GM19468 (cell line): Measurements from ENCODE around the gene HDDC3.

ENCODE experiments used
- ATAC-seq: cut with Tn5 transposase; IDR thresholded peaks from one replicate; pipeline ENCODE4 v1.9.1; 2021; ENCODE audit warnings: mild to moderate bottlenecking, moderate library complexity, moderate number of reproducible peaks; ENCODE audit not compliant: unreplicated experiment; ENCODE audit errors: extremely low read depth

Gene HDDC3, protein sequence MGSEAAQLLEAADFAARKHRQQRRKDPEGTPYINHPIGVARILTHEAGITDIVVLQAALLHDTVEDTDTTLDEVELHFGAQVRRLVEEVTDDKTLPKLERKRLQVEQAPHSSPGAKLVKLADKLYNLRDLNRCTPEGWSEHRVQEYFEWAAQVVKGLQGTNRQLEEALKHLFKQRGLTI

DNA sequence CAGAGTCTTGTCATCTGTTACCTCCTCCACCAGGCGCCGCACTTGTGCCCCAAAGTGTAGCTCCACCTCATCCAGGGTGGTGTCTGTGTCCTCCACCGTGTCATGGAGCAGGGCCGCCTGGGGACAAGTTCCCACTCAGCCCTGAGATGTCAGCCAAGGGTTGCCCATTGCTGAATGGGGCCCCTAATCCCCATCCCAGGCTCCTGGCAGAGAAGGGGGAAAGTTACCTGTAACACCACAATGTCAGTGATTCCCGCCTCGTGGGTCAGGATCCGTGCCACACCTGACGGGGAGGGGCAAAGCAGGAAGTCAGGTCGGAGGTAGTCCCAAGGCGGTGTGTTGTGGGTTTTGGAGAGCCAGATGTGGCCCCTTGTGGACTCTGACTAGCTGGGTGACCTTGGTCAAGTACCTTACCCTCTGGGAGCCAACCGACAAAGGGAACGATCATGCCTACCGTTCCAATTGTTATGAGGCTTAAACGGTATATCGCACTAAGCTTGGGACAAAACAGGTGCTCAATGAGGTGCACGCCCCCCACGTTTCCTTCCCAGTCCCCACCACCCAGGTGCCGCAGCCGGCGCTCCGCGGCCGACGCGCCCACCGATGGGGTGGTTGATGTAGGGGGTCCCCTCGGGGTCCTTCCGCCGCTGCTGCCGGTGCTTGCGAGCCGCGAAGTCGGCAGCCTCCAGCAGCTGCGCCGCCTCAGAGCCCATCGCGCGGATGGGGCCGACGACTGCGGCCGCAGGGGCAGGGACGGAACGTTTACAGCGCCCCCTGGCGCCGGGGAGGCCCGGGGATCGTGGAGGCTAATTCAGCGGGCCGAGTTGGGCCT, at the start of gene HDDC3:
Gene HDDC3 (minus strand): TSS at position 722 of the 832 bp plus-strand sequence. CDS start 9 bp downstream, at position 713.
- peak; percentile 24 for ATAC-seq

DNA sequence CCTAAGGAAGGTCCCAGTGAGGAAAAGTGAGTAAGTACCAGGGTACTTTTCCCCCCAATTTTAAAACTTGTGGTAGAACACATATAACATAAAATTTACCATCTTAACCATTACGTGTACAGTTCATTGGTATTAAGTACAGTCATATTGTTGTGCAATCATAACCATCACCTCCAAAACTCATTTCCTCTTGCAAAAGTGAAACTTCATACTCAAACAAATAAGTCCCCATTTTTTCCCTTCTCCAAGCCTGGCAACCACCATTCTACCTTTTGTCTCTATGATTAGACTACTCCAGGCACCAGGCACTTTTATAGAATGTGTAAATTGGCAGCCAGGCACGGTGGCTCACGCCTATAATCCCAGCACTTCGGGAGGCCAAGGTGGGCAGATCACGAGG, 49.8 kb upstream of the HDDC3 start:
- ATAC-seq, result peak; percentile 36

DNA sequence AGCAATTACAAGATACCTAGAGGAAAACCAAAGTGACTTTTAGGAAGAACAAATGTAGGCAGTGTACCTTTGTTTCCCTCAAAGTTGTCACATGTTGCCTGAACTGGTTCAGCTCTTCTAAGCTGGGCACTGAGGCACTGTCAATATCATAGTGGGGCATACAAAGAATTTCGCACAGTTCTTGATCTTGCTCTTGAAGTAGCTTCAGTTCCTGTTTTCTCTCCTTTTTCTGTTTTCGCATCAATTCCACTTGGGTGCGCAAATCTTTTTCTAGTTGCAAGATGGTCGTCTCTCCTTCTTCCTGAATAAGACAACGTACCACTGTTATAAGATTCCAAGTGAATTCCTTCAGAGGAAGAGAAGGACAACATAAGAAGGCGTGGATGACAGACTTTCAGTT, 49.3 kb upstream of the HDDC3 start:
- peak; percentile 55 for ATAC-seq

DNA sequence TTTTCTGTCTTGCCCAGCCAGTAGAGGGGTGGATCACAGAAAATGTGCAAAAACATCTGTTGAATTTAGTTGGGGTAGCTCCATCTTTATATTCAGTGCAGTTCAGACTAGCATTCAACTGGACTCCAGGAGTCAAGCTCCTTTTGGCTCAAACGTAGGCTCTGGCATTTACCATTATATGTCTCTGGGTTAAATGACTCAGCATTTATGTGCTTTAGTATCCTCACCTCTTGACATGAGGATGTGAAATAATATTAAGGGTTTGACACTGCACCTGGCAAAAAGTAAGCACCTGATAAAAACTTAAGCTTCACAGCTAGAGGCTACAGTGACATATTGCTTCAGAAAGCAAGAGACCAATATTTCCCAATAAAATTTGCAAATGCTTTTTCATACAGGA, 47.2 kb upstream of the HDDC3 start:
- ATAC-seq, result no peak

DNA sequence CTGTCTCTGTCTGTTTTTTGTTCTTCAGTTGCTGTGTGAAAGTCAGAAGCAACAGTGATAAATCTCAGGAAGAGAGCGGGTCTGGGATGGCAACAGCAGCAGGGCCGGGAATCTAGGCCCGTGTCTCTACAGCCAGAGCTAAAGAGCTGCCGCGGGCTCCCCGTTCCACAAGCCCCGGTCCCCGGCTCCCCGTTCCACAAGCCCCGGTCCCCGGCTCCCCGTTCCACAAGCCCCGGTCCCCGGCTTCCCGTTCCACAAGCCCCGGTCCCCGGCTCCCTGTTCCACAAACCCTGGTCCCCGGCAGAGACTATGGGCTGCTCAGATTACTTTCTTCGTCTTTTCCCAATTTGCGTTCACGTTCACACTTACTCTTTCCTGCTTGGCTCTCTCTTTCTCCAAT, 41.9 kb upstream of the HDDC3 start:
- no peak for ATAC-seq

DNA sequence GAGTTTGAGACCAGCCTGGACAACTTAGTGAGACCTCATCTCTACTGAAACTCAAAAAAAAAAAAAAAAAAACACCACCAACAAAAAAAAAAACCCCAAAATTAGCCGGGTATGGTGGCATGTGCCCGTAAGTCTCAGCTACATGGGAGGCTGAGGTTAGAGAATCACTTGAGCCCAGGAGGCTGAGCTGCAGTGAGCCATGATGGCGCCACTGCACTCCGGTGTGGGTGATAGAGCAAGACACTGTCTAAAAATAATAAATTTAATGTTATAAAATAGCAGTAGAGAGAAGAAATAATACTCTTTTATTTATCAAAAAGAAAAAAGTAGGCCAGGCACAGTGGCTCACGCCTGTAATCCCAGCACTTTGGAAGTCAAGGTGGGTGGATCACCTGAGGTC, 39.8 kb upstream of the HDDC3 start:
- no peak for ATAC-seq

DNA sequence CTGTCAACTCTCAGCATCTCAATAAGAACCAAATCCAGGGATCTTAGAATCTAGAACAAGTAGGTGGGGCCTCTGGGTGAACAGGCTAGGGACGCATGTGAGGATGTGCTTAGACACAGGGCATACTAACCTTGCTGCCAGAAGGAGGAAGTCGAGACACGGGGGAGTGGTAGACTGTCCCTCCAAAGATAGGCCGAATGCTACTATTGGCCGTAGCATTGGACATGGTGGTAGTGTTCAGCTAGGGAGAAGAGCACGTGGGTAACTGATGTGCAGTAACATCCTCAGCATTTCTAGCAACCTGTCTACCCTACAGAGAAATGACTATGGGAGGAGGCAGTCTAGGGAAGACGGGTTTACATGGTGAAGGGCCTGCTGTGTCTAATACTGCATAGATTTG, 37.9 kb upstream of the HDDC3 start:
- no peak for ATAC-seq

DNA sequence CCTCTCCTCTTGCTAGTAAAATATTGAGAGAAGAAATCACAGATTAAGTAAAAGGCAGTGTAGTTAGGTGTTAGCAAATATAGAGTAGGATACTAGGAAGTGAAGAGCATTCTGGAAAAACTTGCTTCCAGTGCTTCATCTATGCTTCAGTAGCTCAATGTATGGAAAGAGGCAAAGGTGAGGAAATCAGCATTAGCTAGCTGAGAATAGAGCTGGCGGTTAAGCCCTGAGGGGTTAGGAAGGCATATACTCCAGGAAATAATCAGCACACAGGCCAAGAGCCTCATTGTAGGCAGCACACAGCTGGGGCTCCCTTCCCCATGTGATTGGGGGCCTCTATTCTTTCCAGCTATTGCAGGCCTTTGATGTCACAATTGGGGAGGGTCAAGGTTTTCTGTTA, 36.1 kb upstream of the HDDC3 start:
- no peak for ATAC-seq

DNA sequence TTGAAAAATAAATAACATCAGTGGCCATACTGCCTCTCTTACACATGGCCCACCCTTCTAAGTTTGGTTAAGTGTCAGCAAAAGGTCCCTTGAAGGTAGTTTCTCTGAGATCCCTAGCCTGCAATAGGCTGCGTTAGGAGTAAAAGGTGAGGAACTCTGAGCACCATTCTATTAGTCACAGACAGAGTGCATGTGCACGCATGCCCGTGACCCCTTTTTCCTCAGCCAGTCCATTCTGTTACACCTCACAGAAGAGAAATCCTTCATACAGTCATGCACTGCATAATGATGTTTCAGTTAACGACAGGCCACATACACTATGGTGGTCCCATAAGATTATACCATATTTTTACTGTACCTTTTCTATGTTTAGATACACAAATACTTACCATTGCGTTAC, 34.9 kb upstream of the HDDC3 start:
- no peak for ATAC-seq

DNA sequence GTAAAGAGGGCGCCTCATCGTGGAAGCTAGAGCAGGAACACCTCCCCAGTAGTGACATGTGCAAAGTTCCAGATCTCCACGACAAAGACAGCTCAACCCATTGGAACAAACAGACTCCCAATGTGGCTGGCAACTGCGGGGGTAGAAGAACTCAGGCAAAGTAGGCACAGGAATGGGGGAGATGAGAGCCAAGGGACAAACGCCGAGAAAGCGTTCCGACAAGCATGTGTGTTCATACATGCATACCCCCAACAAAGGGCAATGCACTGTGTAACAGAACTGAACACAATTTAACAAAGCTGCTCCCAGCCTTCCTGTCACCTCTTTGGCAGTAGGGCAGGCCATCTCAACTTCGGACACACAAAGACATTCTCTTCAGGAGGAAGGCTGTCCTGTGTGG, 33.9 kb upstream of the HDDC3 start:
- no peak for ATAC-seq

DNA sequence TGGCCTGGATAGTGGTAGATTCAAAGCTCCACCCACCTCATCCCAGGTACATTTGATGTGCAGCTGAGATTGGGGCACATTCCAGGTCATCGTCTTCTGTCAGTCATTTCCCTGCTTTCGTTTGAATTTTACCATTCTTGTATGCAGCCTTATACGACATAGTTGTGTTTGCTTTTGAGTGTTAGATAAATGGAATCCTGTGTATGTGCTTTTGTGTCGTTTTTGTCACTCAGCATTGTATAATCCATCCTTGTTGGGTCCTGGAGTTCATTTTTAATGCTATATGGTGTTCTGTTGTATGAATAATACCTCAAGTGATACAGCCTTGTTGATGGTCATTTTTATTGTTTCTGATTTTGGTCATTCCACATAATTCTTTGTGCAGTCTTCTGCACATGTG, 29.7 kb upstream of the HDDC3 start:
- ATAC-seq, result no peak

DNA sequence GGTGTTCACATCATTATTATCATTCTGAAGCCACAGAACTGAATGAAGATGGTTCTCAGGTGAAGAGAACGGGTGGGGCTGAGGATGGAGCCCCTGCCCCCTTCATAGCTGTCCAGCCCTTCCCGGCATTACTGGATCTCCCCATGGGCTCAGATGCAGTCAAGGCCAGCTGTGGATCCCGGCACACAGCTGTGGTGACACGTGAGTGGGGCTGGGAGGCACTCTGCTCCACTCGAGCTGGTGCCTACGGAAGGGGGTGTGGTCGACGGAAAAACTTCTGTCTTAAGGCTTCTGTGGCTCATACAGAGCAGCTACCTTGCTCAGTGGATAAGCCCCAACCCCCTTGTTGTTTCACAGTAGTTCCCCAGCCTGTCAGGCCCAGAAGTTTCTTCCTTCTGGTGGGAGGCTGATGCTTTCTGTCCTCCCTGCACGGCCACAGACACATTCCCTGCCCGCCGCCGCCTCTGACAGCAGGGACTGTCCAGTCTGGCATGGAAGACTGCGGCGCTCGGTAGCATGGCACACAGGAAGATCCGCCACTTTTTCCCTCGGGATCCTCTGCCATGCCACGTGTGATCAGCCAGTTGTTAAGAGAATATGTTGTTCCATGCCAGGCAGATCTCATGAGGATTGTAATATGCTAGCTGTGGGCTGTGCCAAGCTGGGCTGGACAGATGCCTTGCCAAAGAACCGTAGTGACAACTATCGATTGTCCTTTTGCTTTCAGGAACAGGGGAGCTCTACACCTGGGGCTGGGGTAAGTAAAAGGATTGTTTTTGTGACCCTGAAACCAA, 28.1 kb upstream of the HDDC3 start:
- ATAC-seq, result no peak

DNA sequence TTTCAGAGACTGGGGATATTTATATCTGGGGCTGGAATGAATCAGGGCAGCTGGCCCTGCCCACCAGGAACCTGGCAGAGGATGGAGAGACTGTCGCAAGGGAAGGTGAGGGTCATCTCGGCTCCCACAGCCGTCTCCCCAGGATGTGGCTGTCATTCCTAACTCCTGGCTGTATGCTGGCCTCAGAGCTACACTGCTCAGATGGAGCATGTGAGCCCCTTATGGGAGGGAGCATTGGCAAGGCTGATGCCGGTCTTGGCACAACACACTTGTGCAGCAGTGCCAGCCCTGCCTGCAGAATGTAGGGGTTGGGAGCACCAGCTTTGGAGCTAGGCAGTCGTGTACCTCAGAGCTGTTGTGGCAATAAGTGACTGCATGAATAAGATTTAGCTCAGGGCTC, 27.5 kb upstream of the HDDC3 start:
- ATAC-seq, result no peak

DNA sequence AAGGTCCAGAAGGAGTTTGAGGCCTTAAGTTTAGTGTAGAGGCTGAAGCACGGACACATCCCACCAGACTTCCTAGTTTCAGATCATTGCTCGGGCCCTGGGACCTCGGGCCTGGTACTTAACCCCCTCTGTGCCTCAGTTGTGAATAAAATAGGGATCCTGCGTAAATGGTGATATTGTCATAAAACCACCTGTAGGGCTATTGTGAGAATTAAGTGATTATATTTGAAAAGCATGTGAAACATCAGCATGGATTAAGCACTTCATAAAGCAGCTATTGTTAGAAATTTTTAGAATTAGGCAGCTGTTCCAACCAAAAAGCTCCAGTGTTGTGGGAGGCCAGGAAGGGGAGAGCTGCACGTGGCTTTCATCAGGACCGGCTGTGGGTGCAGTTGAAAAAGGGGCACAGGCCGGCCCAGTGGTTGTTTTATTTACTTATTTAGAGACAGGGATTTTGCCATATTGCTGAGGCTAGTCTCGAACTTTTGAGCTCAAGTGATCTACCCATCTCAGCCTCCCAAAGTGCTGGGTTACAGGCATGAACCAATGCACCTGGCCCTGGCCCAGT, 26.8 kb upstream of the HDDC3 start:
- no peak for ATAC-seq

DNA sequence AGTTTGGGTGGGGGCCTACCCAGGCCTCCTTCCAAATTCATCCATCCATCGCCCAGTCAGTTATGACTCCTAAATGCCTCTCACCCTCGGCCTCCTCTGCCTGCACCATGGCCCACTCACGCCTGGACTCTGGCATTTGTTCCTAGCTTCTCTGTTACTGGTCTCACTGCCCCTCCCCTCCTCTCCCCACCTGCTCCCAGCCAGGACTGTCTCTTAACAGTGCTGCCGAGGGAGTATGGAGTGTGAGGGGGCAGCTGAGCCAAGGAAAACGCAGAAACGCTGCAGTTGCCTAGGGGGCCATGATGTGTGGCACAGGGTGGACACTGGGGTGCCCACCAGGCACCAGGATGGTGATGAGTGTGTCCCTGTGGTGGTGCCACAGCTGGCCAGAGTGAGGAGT, 25.4 kb upstream of the HDDC3 start:
- ATAC-seq, result no peak

DNA sequence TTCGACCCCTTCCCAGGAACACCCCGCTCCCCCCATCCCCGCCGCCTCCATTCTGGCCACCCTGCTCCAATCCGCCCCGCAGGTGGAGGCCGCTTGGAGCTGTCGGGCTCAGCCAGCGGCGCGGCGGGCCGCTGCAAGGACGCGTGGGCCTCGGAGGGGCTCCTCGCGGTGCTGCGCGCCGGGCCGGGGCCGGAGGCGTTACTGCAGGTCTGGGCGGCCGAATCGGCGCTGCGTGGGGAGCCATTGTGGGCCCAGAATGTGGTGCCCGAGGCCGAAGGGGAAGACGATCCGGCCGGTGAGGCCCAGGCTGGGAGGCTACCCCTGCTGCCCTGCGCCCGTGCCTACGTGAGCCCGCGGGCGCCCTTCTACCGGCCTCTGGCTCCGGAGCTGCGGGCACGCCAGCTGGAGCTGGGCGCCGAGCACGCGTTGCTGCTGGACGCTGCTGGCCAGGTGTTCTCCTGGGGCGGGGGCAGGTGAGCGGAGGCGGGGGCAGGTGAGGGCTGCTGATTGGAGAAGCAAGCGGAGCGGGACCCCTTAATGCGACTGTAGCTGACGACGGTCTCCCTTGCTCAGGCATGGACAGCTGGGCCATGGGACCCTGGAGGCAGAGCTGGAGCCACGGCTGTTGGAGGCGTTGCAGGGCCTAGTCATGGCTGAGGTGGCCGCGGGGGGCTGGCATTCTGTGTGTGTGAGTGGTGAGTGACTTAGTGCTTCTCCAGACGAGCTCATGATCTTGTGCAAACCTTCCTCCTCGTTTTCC, 24.9 kb upstream of the HDDC3 start:
- no peak for ATAC-seq

DNA sequence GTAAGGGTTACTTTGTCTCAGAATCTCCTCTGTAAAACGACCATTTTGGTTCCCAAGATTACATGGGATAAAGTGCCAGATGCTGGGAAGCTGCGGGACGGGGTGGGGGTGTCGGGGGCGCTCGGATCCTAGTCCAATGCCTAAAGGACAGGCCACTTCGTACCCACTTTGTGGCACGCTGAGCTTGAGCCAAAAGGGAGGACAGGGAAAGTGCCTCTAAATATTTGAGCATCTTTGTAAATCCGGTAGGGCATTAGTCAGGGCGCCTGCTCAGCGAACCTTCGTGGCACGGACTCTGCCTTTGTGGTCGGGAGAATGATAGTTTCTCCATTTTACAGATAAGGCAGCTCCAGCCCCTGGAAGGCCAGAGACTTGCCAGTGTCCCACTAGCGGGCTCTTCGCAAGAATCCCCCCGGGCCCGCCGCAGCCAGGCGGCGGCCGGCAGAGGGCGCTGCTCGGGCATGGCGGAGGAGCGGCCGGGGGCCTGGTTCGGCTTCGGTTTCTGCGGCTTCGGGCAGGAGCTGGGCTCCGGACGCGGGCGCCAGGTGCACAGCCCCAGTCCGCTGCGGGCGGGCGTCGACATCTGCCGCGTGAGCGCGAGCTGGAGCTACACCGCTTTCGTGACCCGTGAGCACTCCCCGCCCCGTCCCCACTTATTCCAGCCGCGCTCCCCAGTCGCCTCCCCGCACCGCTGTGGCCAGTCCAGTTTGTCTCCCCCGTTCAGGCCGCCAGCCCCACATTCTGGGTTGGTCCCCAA, 24.1 kb upstream of the HDDC3 start:
- no peak for ATAC-seq

DNA sequence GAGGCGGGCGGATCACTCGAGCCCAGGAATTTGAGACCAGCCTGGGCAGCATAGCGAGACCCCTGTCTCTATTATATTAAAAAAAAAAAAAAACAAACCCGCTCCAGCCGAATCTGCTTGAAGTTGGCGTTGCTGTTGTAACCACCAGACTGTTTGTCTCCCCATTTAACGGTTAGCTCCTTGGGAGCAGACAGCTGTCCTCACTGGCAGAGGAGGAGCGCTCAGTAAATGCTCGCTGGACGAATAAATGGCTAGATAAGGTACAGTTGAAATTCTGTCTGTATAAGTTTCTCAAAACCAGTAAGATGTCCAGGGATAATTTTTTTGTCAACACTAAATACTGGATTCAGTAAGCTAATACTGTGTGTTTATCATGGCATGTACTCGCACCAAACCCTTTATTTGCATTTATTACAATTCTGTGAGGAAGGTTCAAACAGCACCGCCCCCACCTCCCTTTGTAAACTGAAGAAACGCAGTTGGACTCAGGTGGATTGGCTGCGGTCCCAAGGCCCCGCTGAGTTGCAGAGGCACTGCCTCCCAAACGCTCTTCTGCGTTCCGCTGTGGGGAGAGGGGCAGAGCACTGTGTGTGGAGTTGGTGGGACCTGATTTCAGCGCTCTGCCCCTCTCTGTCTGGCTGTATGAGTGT, 23.4 kb upstream of the HDDC3 start:
- ATAC-seq, result no peak
